GM21737 (cell line): Measurements from ENCODE around the gene SULT1B1.

Source experiments
- ATAC-seq: cut with Tn5 transposase; IDR thresholded peaks from one replicate; pipeline ENCODE4 v1.9.1; 2021; ENCODE audit warnings: mild to moderate bottlenecking, moderate library complexity; ENCODE audit not compliant: unreplicated experiment

SULT1B1 gene

DNA sequence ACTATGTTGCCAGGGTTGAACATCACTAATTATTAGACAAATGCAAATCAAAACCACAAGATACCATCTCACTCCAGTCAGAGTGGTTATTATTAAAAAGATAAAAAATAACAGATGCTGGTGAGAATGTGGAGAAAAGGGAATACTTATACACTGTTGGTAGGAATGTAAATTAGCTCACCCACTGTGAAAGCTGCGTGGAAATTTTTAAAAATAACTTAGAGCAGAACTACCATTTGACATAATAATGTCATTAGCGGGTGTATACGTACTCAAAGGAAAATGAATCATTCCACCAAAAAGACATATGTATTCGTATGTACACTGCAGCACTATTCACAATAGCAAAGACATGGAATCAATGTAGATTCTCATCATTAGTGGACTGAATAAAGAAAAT is 58.7 kb downstream of the SULT1B1 start:
- no peak for ATAC-seq

DNA sequence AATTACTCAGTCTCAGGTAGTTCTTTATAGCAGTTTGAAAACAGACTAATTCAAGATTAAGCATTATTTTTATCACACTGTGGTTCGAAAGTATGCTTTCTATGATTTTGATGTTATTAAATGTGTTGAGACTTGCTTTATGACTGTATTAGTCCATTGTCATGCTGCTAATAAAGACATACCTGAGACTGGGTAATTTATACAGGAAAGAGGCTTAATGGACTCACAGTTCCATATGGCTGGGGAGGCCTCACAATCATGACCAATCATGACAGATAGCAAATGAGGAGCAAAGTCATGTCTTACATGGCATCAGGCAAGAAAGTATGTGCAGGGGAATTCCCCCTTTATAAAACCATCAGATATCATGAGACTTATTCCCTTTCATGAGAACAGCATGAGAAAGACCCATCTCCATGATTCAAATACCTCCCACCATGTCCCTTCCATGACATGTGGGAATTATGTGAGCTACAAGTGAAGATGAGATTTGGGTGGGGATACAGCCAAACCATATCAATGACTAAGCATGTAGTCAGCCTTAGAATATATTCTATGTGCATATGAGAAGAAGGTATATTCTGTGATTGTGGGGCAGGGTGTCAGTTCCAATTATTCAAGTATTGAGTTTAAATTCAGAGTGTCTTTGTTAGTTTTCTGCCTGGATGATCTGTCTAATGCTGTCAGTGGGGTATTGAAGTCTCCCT is 62.7 kb downstream of the SULT1B1 start:
- no peak for ATAC-seq

DNA sequence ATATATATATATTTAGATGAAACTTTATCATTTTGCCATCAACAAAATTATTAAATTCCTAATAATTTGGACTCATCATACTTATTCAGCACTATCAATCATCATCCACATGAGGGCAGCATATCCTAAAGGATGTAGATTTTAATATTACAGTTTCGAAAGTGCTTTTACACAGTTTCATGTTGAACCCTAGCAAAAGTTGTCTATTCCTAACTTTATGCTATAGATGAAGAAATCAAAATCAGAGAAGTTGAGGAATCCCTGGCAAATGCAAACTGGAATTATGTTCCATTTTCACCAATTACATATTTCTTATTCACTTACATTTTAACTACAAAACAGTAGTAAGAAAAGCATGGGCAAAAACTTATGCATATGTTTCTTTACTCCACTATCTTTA is 70.8 kb downstream of the SULT1B1 start:
- ATAC-seq: no peak

DNA sequence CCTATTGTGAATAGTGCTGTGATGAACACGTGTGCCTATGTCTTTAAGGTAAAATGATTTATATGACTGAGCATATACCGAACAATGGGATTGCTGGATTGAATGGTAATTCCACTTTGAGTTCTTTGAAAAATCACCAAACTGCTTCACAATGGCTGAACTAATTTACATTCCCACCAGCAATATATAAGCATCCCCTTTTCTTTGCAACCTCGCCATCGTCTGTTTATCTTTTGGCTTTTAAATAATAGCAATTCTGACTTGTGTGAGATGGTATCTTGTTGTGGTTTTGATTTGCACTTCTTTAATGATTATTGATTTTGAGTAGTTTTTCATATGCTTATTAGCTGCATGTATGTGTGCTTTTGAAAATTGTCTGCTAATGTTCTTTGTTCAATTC is 75.6 kb downstream of the SULT1B1 start:
- ATAC-seq: no peak
